ENCODE data around the gene RNLS.

DNA sequence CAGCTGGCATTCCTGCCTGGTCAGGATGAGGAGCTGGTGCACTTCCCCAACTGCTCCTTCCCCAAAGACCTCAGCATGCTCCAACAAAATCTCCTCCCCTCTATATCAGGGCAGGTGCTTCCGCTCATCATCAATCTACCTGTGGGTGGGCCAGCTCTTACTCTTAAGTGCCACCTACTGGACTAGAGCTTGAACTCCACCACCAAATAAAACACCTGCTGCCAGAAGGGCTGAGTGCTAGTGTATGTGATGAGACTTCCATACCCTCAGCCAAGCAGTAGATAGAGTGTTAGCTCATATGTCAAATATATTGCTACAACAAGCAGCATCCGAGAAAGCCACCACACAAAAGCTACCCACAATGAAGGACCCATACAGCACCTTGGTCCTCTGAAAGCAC lies 264.3 kb downstream of the RNLS start:
- TF ChIP-seq, protein P1, sequence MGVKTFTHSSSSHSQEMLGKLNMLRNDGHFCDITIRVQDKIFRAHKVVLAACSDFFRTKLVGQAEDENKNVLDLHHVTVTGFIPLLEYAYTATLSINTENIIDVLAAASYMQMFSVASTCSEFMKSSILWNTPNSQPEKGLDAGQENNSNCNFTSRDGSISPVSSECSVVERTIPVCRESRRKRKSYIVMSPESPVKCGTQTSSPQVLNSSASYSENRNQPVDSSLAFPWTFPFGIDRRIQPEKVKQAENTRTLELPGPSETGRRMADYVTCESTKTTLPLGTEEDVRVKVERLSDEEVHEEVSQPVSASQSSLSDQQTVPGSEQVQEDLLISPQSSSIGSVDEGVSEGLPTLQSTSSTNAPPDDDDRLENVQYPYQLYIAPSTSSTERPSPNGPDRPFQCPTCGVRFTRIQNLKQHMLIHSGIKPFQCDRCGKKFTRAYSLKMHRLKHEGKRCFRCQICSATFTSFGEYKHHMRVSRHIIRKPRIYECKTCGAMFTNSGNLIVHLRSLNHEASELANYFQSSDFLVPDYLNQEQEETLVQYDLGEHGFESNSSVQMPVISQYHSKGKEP (tag by site-specific recombination; IDR thresholded peaks at IDR 0.05): no peak
- TF ChIP-seq CTCF (tag by site-specific recombination; IDR thresholded peaks at IDR 0.05) (no peak), ZNF133 (tag by site-specific recombination; IDR thresholded peaks at IDR 0.05) (no peak), ZEB2 (tag by site-specific recombination; IDR thresholded peaks at IDR 0.05) (no peak), ZNF2 (tag by site-specific recombination; IDR thresholded peaks at IDR 0.05) (no peak), ZNF239 (tag by site-specific recombination; IDR thresholded peaks at IDR 0.05) (no peak), ZNF76 (tag by site-specific recombination; IDR thresholded peaks at IDR 0.05; ENCODE audit: borderline replicate concordance, low read depth) (no peak), ZNF19 (tag by site-specific recombination; IDR thresholded peaks at IDR 0.05; ENCODE audit: low read depth) (no peak), MEIS1 (CRISPR knock-in tag; IDR thresholded peaks at IDR 0.05; ENCODE audit: borderline replicate concordance) (no peak)
- TF ChIP-seq, protein P2, sequence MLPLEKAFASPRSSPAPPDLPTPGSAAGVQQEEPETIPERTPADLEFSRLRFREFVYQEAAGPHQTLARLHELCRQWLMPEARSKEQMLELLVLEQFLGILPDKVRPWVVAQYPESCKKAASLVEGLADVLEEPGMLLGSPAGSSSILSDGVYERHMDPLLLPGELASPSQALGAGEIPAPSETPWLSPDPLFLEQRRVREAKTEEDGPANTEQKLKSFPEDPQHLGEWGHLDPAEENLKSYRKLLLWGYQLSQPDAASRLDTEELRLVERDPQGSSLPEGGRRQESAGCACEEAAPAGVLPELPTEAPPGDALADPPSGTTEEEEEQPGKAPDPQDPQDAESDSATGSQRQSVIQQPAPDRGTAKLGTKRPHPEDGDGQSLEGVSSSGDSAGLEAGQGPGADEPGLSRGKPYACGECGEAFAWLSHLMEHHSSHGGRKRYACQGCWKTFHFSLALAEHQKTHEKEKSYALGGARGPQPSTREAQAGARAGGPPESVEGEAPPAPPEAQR (tag by site-specific recombination; IDR thresholded peaks at IDR 0.05): no peak
